ENCODE results near the gene PRKCA. TPM values are rescaled to one million over a fixed set of nuclear protein-coding genes. Genes with fewer than 3 reads are reported as not detected.

The PRKCA gene
- total and polyA plus RNA-seq, 9 of the 15 experiments (the other 6 are each of a cell fraction or from before 2014, with no cell fraction given): 3.2 to 33.0 (median 17.8) TPM

DNA sequence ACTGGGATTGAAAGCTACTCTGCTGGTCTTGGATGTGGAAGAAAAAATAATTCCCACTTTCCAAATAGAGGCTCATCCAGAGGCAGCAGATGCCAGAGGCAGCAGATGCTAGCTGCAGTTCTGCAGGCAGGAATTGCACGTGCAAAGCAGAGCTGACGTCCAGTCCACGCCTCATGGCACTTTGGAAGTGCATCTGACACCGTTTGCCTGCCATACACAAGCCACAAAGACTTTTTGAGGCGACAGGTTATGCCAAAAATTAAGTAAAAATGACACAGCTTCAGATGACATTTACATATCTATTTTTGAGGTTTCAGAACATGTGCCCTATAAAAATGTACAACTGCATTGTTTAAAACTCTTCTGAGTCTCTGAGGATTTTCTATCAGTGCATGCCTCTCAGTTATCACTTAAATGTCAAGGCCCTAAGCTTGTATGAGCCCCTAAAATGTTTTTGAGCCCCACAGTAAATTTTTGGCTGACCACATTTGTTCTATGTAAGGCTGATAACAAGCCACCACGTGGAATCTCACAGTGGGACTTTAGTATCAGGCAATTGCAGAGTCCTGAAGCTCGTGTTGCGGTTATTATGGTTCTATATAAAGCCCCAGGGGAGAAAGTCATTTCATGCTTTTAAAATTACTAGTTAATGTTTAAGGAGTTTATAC lies 239.2 kb downstream of the PRKCA start (continued):
- TF ChIP-seq, protein P1, sequence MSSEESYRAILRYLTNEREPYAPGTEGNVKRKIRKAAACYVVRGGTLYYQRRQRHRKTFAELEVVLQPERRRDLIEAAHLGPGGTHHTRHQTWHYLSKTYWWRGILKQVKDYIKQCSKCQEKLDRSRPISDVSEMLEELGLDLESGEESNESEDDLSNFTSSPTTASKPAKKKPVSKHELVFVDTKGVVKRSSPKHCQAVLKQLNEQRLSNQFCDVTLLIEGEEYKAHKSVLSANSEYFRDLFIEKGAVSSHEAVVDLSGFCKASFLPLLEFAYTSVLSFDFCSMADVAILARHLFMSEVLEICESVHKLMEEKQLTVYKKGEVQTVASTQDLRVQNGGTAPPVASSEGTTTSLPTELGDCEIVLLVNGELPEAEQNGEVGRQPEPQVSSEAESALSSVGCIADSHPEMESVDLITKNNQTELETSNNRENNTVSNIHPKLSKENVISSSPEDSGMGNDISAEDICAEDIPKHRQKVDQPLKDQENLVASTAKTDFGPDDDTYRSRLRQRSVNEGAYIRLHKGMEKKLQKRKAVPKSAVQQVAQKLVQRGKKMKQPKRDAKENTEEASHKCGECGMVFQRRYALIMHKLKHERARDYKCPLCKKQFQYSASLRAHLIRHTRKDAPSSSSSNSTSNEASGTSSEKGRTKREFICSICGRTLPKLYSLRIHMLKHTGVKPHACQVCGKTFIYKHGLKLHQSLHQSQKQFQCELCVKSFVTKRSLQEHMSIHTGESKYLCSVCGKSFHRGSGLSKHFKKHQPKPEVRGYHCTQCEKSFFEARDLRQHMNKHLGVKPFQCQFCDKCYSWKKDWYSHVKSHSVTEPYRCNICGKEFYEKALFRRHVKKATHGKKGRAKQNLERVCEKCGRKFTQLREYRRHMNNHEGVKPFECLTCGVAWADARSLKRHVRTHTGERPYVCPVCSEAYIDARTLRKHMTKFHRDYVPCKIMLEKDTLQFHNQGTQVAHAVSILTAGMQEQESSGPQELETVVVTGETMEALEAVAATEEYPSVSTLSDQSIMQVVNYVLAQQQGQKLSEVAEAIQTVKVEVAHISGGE (CRISPR knock-in tag; IDR thresholded peaks at IDR 0.05): no peak
- no peak for TF ChIP-seq HMG20A (CRISPR knock-in tag; conservative IDR thresholded peaks at IDR 0.05)
- TF ChIP-seq, protein P2, sequence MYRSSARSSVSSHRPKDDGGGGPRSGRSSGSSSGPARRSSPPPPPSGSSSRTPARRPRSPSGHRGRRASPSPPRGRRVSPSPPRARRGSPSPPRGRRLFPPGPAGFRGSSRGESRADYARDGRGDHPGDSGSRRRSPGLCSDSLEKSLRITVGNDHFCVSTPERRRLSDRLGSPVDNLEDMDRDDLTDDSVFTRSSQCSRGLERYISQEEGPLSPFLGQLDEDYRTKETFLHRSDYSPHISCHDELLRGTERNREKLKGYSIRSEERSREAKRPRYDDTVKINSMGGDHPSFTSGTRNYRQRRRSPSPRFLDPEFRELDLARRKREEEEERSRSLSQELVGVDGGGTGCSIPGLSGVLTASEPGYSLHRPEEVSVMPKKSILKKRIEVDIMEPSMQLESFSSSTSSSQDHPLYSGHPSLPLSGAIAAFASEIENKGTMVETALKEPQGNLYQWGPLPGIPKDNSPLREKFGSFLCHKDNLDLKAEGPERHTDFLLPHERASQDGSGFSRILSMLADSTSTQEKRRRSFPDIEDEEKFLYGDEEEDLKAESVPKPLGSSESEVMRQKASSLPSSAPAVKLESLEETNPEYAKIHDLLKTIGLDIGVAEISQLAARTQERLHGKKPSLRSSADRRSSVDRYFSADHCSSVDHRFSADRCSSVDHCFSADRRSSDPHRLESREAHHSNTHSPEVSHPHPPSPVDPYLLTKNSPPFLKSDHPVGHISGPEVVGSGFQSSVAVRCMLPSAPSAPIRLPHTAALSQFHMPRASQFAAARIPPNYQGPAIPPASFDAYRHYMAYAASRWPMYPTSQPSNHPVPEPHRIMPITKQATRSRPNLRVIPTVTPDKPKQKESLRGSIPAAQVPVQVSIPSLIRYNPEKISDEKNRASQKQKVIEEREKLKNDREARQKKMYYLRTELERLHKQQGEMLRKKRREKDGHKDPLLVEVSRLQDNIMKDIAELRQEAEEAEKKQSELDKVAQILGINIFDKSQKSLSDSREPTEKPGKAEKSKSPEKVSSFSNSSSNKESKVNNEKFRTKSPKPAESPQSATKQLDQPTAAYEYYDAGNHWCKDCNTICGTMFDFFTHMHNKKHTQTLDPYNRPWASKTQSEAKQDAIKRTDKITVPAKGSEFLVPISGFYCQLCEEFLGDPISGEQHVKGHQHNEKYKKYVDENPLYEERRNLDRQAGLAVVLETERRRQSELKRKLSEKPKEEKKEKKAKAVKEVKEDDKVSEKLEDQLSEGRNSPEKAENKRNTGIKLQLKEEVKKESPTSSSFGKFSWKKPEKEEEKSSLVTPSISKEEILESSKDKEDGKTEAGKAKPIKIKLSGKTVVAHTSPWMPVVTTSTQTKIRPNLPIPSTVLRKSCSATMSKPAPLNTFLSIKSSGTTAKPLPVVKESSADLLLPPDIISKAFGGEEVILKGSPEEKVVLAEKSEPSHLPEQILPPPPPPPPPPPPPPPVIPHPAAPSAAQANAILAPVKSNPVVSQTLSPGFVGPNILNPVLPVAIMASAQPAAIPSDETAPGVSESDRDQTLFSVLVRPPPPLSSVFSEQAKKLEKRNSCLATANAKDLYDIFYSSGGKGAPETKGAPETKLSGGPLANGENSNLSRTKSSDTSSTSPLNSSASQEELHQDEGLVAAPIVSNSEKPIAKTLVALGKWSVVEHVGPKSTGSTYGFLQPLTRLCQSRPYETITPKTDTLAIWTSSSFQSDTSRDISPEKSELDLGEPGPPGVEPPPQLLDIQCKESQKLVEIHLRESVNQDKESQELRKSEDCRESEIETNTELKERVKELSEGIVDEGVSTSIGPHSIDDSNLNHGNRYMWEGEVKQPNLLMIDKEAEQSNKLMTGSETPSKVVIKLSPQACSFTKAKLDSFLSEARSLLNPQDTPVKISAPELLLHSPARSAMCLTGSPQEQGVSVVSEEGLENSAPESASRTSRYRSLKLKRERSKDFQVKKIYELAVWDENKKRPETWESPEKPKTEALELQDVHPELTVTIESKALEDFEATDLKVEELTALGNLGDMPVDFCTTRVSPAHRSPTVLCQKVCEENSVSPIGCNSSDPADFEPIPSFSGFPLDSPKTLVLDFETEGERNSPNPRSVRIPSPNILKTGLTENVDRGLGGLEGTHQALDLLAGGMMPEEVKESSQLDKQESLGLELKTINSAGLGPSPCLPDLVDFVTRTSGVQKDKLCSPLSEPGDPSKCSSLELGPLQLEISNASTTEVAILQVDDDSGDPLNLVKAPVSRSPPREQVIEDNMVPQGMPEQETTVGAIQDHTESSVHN (IDR thresholded peaks at IDR 0.05; ENCODE audit: borderline replicate concordance in 1 of 2, low read depth in 1 of 2): no peak
- no peak for TF ChIP-seq ZNF124 (CRISPR knock-in tag; IDR thresholded peaks at IDR 0.05)
- TF ChIP-seq ZNF140 (CRISPR knock-in tag; IDR thresholded peaks at IDR 0.05): no peak

Data from K562 (cell line).